DLD1 (cell line): Measurements from ENCODE around the gene EFNA3.

Experiments
- in situ Hi-C: cut with HindIII; loops from 2 replicates; pipeline ENCODE4 v1.10.0; 2017; ENCODE audit warnings: low sequenced_read_pairs

The EFNA3 gene

GRCh38 chr1:155048449-155049334 is 29.9 kb upstream of the EFNA3 start:
- in situ Hi-C loops, result no loop called here

- in situ Hi-C loops, result no loop called here
Measured at GRCh38 chr1:155049651-155050559, 28.7 kb upstream of the EFNA3 start.

GRCh38 chr1:155050560-155051341 is 27.9 kb upstream of the EFNA3 start, which contains the start of gene ADAM15:
Gene ADAM15 (plus strand): TSS chr1:155051316. CDS start chr1:155051387, 71 bp downstream.
- in situ Hi-C loops, result no loop called here

GRCh38 chr1:155051342-155051776 is 27.3 kb upstream of the EFNA3 start:
- in situ Hi-C loops, result no loop called here

- in situ Hi-C loops, result no loop called here
Measured at GRCh38 chr1:155051777-155052398, 26.7 kb upstream of the EFNA3 start.

- in situ Hi-C loops, result no loop called here
Measured at GRCh38 chr1:155052439-155053395, 25.9 kb upstream of the EFNA3 start.

GRCh38 chr1:155053531-155054105 is 25.0 kb upstream of the EFNA3 start:
- in situ Hi-C loops, result no loop called here

- in situ Hi-C loops, result no loop called here
Measured at GRCh38 chr1:155057104-155057503, 21.5 kb upstream of the EFNA3 start.

- in situ Hi-C loops, result no loop called here
Measured at GRCh38 chr1:155057788-155058211, 20.8 kb upstream of the EFNA3 start.

GRCh38 chr1:155060736-155061135 is 17.9 kb upstream of the EFNA3 start:
- in situ Hi-C loops, result no loop called here

GRCh38 chr1:155061381-155062150 is 17.1 kb upstream of the EFNA3 start:
- in situ Hi-C loops, result no loop called here

GRCh38 chr1:155062151-155062686 is 16.4 kb upstream of the EFNA3 start:
- in situ Hi-C loops, result no loop called here

- in situ Hi-C loops, result no loop called here
Measured at GRCh38 chr1:155062702-155063411, 15.8 kb upstream of the EFNA3 start.

GRCh38 chr1:155063550-155064110 is 15.0 kb upstream of the EFNA3 start, which contains the start of gene EFNA4:
Gene EFNA4 (plus strand): TSS chr1:155063740. CDS start chr1:155063824, 84 bp downstream.
- in situ Hi-C loops, result no loop called here

- in situ Hi-C loops, result no loop called here
Measured at GRCh38 chr1:155064111-155064831, 14.4 kb upstream of the EFNA3 start.

- in situ Hi-C loops, result no loop called here
Measured at GRCh38 chr1:155064832-155065429, 13.7 kb upstream of the EFNA3 start.
